OCI-LY1 (cell line): ENCODE data around the gene CYP17A1.

Source experiments
- CTCF ChIP-seq: fragments of 200-600 bp; sonication (generic), shearing (Covaris generic); IDR thresholded peaks from 2 replicates; pipeline ENCODE4 v1.5.1; 2017; ENCODE audit warnings: mild to moderate bottlenecking, antibody characterized with exemption, low read length, moderate library complexity, mixed read lengths
- EZH2 ChIP-seq: fragments of 200-600 bp; sonication (generic), shearing (Covaris generic); IDR thresholded peaks from 2 replicates; pipeline ENCODE4 v1.8.0; 2017; ENCODE audit warnings: borderline replicate concordance, mixed run types, mild to moderate bottlenecking, antibody characterized with exemption, low read length, moderate library complexity, mixed read lengths

GRCh38 chr10:102859911-102860310 is 22.7 kb upstream of the CYP17A1 start:
- TF ChIP-seq CTCF (no peak), EZH2 (no peak)
